Kidney epithelial cell (primary cell): Measurements from ENCODE around the gene CUL3. TPM values are rescaled to one million over a fixed set of nuclear protein-coding genes. Genes with fewer than 3 reads are reported as not detected.

Source experiments
- DNase-seq: peaks from one replicate; pipeline ENCODE4 v3.0.0-alpha.2; 2010; ENCODE audit warnings: low read depth
- H3K27me3 ChIP-seq: 2 replicates; pipeline ENCODE4 v1.6.0; 2011; ENCODE audit warnings: low read length; ENCODE audit not compliant: control insufficient read depth, insufficient read depth
- H3K36me3 ChIP-seq: 2 replicates; pipeline ENCODE4 v1.5.1; 2011; ENCODE audit warnings: low read length; ENCODE audit not compliant: control insufficient read depth, insufficient read depth
- H3K4me3 ChIP-seq: 2 replicates; pipeline ENCODE4 v1.5.1; 2011; ENCODE audit warnings: low read depth, mild to moderate bottlenecking, control low read depth, low read length
- CTCF ChIP-seq: IDR thresholded peaks from 2 replicates; pipeline ENCODE4 v1.5.1; 2011; ENCODE audit warnings: mild to moderate bottlenecking, moderate library complexity, low read length, control low read depth, inconsistent platforms; ENCODE audit not compliant: insufficient read depth, poor library complexity, severe bottlenecking
- total RNA-seq: library from RNA; depleted of rRNA; stranded (reverse); fragments of >200 nt; gene quantifications from 2 replicates; pipeline ENCODE4 v1.2.3, GENCODE V29; 2015

Gene CUL3
- total RNA-seq, 1 donor from 2014 or later, result 53.3 TPM

- Histone ChIP-seq H3K27me3 (no peaks in the 10 kb centered on the region), H3K4me3 (peak overlapping the region; percentile 71), H3K36me3 (no peaks in the 10 kb centered on the region)
- TF ChIP-seq CTCF, result no peak
- DNase-seq, result no peak
These were observed 142.8 kb downstream of the CUL3 start for GRCh38 chr2:224442071-224442967.

GRCh38 chr2:224440988-224441387 is 144.2 kb downstream of the CUL3 start:
- no peaks in the 10 kb centered on the region for H3K27me3 ChIP-seq
- no peak overlapping the region for H3K4me3 ChIP-seq
- no peaks in the 10 kb centered on the region for H3K36me3 ChIP-seq
- TF ChIP-seq CTCF, result no peak
- no peak for DNase-seq

- no peak for TF ChIP-seq CTCF
- Histone ChIP-seq H3K36me3 (no peaks in the 10 kb centered on the region), H3K4me3 (no peak overlapping the region), H3K27me3 (no peaks in the 10 kb centered on the region)
- DNase-seq, result no peak
These were observed 146.4 kb downstream of the CUL3 start for GRCh38 chr2:224438726-224439125.

- TF ChIP-seq CTCF, result no peak
- Histone ChIP-seq H3K4me3 (no peak overlapping the region), H3K36me3 (no peaks in the 10 kb centered on the region), H3K27me3 (no peaks in the 10 kb centered on the region)
- peak; percentile 31 for DNase-seq
These were observed 148.5 kb downstream of the CUL3 start for GRCh38 chr2:224436634-224437033.

- no peak overlapping the region for H3K4me3 ChIP-seq
- no peaks in the 10 kb centered on the region for H3K36me3 ChIP-seq
- DNase-seq, result no peak
- no peaks in the 10 kb centered on the region for H3K27me3 ChIP-seq
- no peak for TF ChIP-seq CTCF
These were observed 150.5 kb downstream of the CUL3 start for GRCh38 chr2:224434618-224435017.

GRCh38 chr2:224433442-224433841 is 151.7 kb downstream of the CUL3 start:
- TF ChIP-seq CTCF, result no peak
- no peak for DNase-seq
- Histone ChIP-seq H3K4me3 (no peak overlapping the region), H3K36me3 (no peaks in the 10 kb centered on the region), H3K27me3 (no peaks in the 10 kb centered on the region)
